ENCODE data around the gene GNB1L. TPM values are rescaled to one million over a fixed set of nuclear protein-coding genes. Genes with fewer than 3 reads are reported as not detected.

Gene GNB1L
- polyA plus RNA-seq, 3 donors: 3.4 to 6.0 (median 4.8) TPM

DNA sequence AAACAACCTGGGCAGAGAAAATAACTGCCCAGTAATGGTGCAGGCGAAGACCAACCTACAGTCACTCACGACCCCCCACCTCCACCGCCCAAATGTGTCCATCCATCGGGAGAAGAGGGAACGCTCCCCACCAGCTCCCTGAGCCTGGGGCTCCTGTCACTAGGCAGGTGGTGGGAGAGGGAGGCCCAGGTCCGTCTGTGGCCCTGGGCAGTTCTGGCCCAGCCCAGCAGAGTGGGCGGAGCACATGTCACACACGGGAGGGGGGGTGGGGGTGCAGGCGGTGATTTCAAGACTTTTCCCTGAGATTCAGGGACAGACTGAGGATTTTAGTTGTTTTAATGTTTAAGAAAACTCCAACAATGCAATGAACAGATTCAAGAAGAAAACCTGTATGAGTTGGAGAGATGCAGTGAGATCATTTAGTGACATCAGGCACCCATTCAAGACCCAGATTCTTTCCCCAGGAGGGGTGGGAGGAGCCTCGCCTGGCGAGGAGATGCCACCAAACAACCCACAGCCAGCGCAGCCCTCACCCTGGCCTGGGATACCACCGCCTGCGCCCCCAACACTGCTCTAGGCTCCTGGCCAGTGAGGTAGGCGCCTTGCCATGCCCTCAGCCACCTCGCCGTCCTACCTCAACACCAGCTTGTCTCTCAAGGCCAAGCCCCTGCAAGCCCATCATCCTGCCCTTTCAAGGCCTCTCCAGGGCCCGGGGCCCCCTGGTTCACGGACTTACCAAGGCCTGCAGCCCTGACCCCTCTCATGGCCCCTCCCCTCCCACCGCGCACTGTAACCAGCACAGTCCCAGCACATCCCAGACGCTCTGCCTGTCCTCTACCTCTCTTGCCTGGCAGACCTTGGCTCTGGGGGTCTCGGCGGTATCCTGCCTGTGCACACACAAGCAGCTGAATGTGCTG lies 57.3 kb downstream of the GNB1L start:
- H3K4me1 ChIP-seq (ENCODE audit: control insufficient read depth in 1 of 2, insufficient read depth in 2 of 2, low read length in 2 of 2): no peaks in the 10 kb centered on the region
- H3K79me2 ChIP-seq (ENCODE audit: insufficient read depth, low read length): no peaks in the 10 kb centered on the region
- no peak for DNase-seq
- Mint-ChIP-seq H3K27me3 (ENCODE audit: low read depth in 3 of 3) (peaks cover 0 to 2% (median 0%) of the 10 kb centered on the region in 3 donors), H3K36me3 (no peaks in the 10 kb centered on the region), H3K4me3 (no peak overlapping the region), H3K27ac (no peak overlapping the region), H3K9me3 (peaks cover 3 to 5% (median 4%) of the 10 kb centered on the region in 7 donors), H3K4me1 (no peaks in the 10 kb centered on the region)
- 89% methylated on average over 15 of the region's 24 CpGs for WGBS (ENCODE audit: insufficient coverage)
- H3K9me3 ChIP-seq (replicated peaks in 1 of 2; ENCODE audit: control insufficient read depth in 1 of 2, insufficient read depth in 1 of 2, low read length in 2 of 2): peaks cover 0 to 6% of the 10 kb centered on the region in 2 donors
- H3K36me3 ChIP-seq (replicated peaks in 1 of 2; ENCODE audit: control insufficient read depth in 1 of 2, insufficient read depth in 2 of 2, low read length in 2 of 2): no peaks in the 10 kb centered on the region
- no peaks in the 10 kb centered on the region for H3K27me3 ChIP-seq (ENCODE audit: control insufficient read depth in 2 of 2, insufficient read depth in 2 of 2, low read length in 2 of 2)
- H4K20me1 ChIP-seq (ENCODE audit: insufficient read depth, low read length): no peaks in the 10 kb centered on the region
- H3K4me2 ChIP-seq (replicated peaks; ENCODE audit: extremely low read depth, low read length, poor library complexity, severe bottlenecking): no peak overlapping the region
- no peak overlapping the region for H2AFZ ChIP-seq (ENCODE audit: insufficient read depth, low read depth, low read length, poor library complexity, severe bottlenecking)
- H3K9ac ChIP-seq (ENCODE audit: insufficient read depth, low read length, poor library complexity, severe bottlenecking): no peak overlapping the region
- H3K4me3 ChIP-seq (replicated peaks in 1 of 3; ENCODE audit: low read depth in 2 of 3, low read length in 3 of 3): no peak overlapping the region
- intact Hi-C loops (cut with micrococcal nuclease): no loop called here
- H3K27ac ChIP-seq (ENCODE audit: low read depth in 1 of 2, low read length in 2 of 2): no peak overlapping the region
- no peak for TF ChIP-seq CTCF (IDR thresholded peaks at IDR 0.05)

DNA sequence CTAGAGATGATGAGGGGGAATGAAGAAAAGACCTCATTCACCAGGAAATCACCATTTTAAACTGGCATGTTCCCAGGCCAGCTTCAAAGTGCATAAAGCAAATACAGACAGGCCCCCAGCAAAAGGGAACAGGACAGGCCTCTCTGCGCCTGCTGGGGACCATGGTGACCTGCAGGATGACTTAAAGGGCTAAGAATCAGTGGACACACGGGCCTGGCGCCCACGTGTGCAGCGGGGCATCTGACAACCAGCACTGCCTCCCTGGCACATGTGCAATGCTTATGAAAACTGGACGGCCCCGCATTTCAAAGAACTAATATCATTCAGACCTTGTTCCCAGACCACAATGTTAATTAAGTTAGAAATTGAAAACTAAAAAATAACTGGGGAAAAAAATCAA lies 58.5 kb downstream of the GNB1L start:
- no peaks in the 10 kb centered on the region for H3K36me3 Mint-ChIP-seq
- Histone ChIP-seq H3K27me3 (ENCODE audit: control insufficient read depth in 2 of 2, insufficient read depth in 2 of 2, low read length in 2 of 2) (no peaks in the 10 kb centered on the region), H2AFZ (ENCODE audit: insufficient read depth, low read depth, low read length, poor library complexity, severe bottlenecking) (no peak overlapping the region), H4K20me1 (ENCODE audit: insufficient read depth, low read length) (no peaks in the 10 kb centered on the region), H3K4me2 (replicated peaks; ENCODE audit: extremely low read depth, low read length, poor library complexity, severe bottlenecking) (no peak overlapping the region), H3K27ac (ENCODE audit: low read depth in 1 of 2, low read length in 2 of 2) (no peak overlapping the region), H3K4me1 (ENCODE audit: control insufficient read depth in 1 of 2, insufficient read depth in 2 of 2, low read length in 2 of 2) (no peaks in the 10 kb centered on the region), H3K9me3 (replicated peaks in 1 of 2; ENCODE audit: control insufficient read depth in 1 of 2, insufficient read depth in 1 of 2, low read length in 2 of 2) (peaks cover 0 to 14% of the 10 kb centered on the region in 2 donors), H3K9ac (ENCODE audit: insufficient read depth, low read length, poor library complexity, severe bottlenecking) (no peak overlapping the region), H3K36me3 (replicated peaks in 1 of 2; ENCODE audit: control insufficient read depth in 1 of 2, insufficient read depth in 2 of 2, low read length in 2 of 2) (no peaks in the 10 kb centered on the region), H3K79me2 (ENCODE audit: insufficient read depth, low read length) (no peaks in the 10 kb centered on the region), H3K4me3 (replicated peaks in 1 of 3; ENCODE audit: low read depth in 2 of 3, low read length in 3 of 3) (no peak overlapping the region)
- H3K27ac Mint-ChIP-seq: no peak overlapping the region
- H3K9me3 Mint-ChIP-seq: peaks cover 4 to 14% (median 7%) of the 10 kb centered on the region in 7 donors
- no peaks in the 10 kb centered on the region for H3K27me3 Mint-ChIP-seq (ENCODE audit: low read depth in 3 of 3)
- H3K4me3 Mint-ChIP-seq: no peak overlapping the region
- intact Hi-C loops (cut with micrococcal nuclease): no loop called here
- no peak for DNase-seq
- no peak for TF ChIP-seq CTCF (IDR thresholded peaks at IDR 0.05)
- WGBS (ENCODE audit: insufficient coverage): 100% methylated on average over 5 of the region's 7 CpGs
- H3K4me1 Mint-ChIP-seq: no peaks in the 10 kb centered on the region
